Measurements from ENCODE around the gene TIMM44. TPM values are rescaled to one million over a fixed set of nuclear protein-coding genes. Genes with fewer than 3 reads are reported as not detected.

Gene TIMM44
- total RNA-seq, 4 donors from 2014 or later = 53.9 to 168 (median 94.1) TPM

GRCh38 chr19:7909471-7910067 is 33.9 kb downstream of the TIMM44 start:
- in situ Hi-C loops (cut with MboI; ENCODE audit: low sequenced_read_pairs in 4 of 4) = no loop called here
- intact Hi-C loops (cut with DNase I; ENCODE audit: low total_unique reads) = loop anchor here (10.0 kb wide), 1 partner anchor 605 kb away; the partner anchor contains the start of gene ZNF414
- H3K4me1 ChIP-seq = peaks cover 10 to 22% of the 10 kb centered on the region in 2 donors

GRCh38 chr19:7908742-7909461 is 34.6 kb downstream of the TIMM44 start:
- H3K27ac ChIP-seq = no peak overlapping the region
- TF ChIP-seq CTCF (IDR thresholded peaks at IDR 0.05 in 4 of 5, conservative IDR thresholded peaks at IDR 0.05 in 1 of 5) (no peak), POLR2A (IDR thresholded peaks at IDR 0.05) (no peak)
- DNase-seq = no peak
- peaks cover 13 to 23% of the 10 kb centered on the region in 2 donors for H3K4me1 ChIP-seq
- no peaks in the 10 kb centered on the region for H3K27me3 ChIP-seq
- ATAC-seq = no peak
- no peaks in the 10 kb centered on the region for H3K9me3 ChIP-seq
- in situ Hi-C loops (cut with MboI; ENCODE audit: low sequenced_read_pairs in 4 of 4) = no loop called here
- intact Hi-C loops (cut with DNase I; ENCODE audit: low total_unique reads) = loop anchor here (10.0 kb wide), 1 partner anchor 606 kb away; the partner anchor contains the start of gene ZNF414
- peaks cover 0 to 51% of the 10 kb centered on the region in 2 donors for H3K36me3 ChIP-seq
- H3K4me3 ChIP-seq = no peak overlapping the region

More at GRCh38 chr19:7909471-7910067, 33.9 kb downstream of the TIMM44 start:
- H3K36me3 ChIP-seq = peaks cover 0 to 51% of the 10 kb centered on the region in 2 donors
- ATAC-seq (no peak), DNase-seq (no peak)
- H3K27ac ChIP-seq = no peak overlapping the region
- H3K27me3 ChIP-seq = peaks cover 0 to 2% (median 2%) of the 10 kb centered on the region in 3 donors
- no peak overlapping the region for H3K4me3 ChIP-seq
- H3K9me3 ChIP-seq = no peaks in the 10 kb centered on the region
- TF ChIP-seq CTCF (IDR thresholded peaks at IDR 0.05 in 4 of 5, conservative IDR thresholded peaks at IDR 0.05 in 1 of 5) = no peak
- TF ChIP-seq POLR2A (IDR thresholded peaks at IDR 0.05) = no peak

DNA sequence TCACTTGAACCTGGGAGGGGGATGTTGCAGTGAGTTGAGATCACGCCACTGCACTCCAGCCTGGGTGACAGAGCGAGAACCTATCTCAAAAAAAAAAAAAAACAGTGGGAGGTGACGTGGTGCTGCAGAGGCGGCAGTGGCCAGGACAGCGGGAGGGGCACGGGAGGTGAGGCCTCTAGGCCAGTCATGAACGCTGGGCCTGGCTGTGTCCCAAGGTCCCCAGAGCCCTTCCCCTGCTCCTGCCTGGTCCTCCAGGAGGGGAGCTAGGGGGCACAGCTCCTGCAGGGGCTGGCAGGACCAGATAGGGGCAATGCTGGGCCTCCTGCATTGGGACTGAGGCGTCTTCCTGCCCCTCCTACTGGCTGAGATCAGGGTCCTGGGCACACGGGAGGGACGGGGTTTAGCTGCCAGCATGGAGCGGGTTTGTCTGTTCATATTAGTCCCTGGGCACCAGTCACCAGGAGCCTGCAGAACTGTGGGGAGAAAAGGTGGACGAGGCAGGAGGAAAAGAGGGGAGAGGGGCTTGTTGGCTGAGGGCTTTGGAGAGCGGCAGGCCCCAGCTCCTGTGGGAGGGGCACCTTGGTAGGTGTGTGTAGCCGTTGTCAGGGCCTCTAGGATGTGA is 35.3 kb downstream of the TIMM44 start:
- Histone ChIP-seq H3K4me3 (no peak overlapping the region), H3K4me1 (peaks cover 13 to 23% of the 10 kb centered on the region in 2 donors), H3K9me3 (no peaks in the 10 kb centered on the region), H3K27me3 (no peaks in the 10 kb centered on the region), H3K36me3 (peaks cover 0 to 49% of the 10 kb centered on the region in 2 donors), H3K27ac (no peak overlapping the region)
- no peak for DNase-seq
- intact Hi-C loops (cut with DNase I; ENCODE audit: low total_unique reads) (loop anchor here (10.0 kb wide), 1 partner anchor 607 kb away; the partner anchor contains the start of gene ZNF414), in situ Hi-C loops (cut with MboI; ENCODE audit: low sequenced_read_pairs in 4 of 4) (no loop called here)
- ATAC-seq = no peak
- TF ChIP-seq POLR2A (IDR thresholded peaks at IDR 0.05) = no peak

DNA sequence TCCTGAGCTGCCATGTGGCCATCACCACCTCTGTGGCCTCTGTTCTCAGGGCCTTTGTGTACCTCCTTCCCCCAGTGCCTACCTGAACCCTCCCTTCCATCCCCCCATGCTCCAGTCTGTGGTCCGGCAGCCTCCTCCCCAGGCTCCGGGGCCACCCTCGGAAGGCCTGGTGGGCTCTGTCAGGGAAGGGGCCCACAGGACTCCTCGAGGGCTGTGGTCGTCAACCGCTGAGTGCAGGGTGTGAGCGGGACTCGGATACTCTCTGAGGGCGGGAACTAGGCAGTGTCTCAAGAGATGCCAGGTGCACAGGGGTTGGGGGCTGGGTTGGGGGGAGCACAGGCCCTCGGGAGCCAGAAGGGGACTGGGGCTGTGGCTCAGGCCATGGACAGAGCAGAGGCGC is 35.9 kb downstream of the TIMM44 start:
- no peak for ATAC-seq
- Histone ChIP-seq H3K4me1 (peaks cover 16 to 29% of the 10 kb centered on the region in 2 donors), H3K9me3 (no peaks in the 10 kb centered on the region), H3K27me3 (no peaks in the 10 kb centered on the region), H3K36me3 (peaks cover 0 to 43% of the 10 kb centered on the region in 2 donors), H3K27ac (no peak overlapping the region), H3K4me3 (no peak overlapping the region)
- intact Hi-C loops (cut with DNase I; ENCODE audit: low total_unique reads) = loop anchor here (10.0 kb wide), 1 partner anchor 607 kb away; the partner anchor contains the start of gene ZNF414
- in situ Hi-C loops (cut with MboI; ENCODE audit: low sequenced_read_pairs in 4 of 4) = no loop called here
- DNase-seq = no peak
- TF ChIP-seq POLR2A (IDR thresholded peaks at IDR 0.05) (no peak), CTCF (IDR thresholded peaks at IDR 0.05 in 4 of 5, conservative IDR thresholded peaks at IDR 0.05 in 1 of 5) (no peak)

GRCh38 chr19:7907122-7907521 is 36.3 kb downstream of the TIMM44 start:
- TF ChIP-seq POLR2A (IDR thresholded peaks at IDR 0.05) (no peak), CTCF (IDR thresholded peaks at IDR 0.05 in 4 of 5, conservative IDR thresholded peaks at IDR 0.05 in 1 of 5) (no peak)
- intact Hi-C loops (cut with DNase I; ENCODE audit: low total_unique reads) = loop anchor here (10.0 kb wide), 1 partner anchor 608 kb away; the partner anchor contains the start of gene ZNF414
- Histone ChIP-seq H3K9me3 (no peaks in the 10 kb centered on the region), H3K4me3 (no peak overlapping the region), H3K27ac (no peak overlapping the region), H3K4me1 (peaks cover 19 to 29% of the 10 kb centered on the region in 2 donors), H3K36me3 (peaks cover 0 to 38% of the 10 kb centered on the region in 2 donors), H3K27me3 (no peaks in the 10 kb centered on the region)
- DNase-seq (no peak), ATAC-seq (no peak)
- in situ Hi-C loops (cut with MboI; ENCODE audit: low sequenced_read_pairs in 4 of 4) = no loop called here

Measured in gastrocnemius medialis (tissue), 4 donors.